NCI-H510A (cell line): Measurements from ENCODE around the gene NUPR2.
"Not testable (repeated sequence)": the region's sequence is repeated elsewhere in the genome, so short reads cannot be mapped to it uniquely, and the experiment has no call there.

ENCODE experiments used
- DNase-seq: peaks from one replicate; lab custom pipeline; 2025; lab: John Stamatoyannopoulos, UW

Gene NUPR2

GRCh38 chr7:56086761-56087160, 29.5 kb downstream of the NUPR2 start:
- no peak for DNase-seq

GRCh38 chr7:56083150-56083785, 32.9 kb downstream of the NUPR2 start:
- peak; percentile 39 for DNase-seq

- no peak for DNase-seq
Observed at GRCh38 chr7:56081626-56082340, 34.4 kb downstream of the NUPR2 start.

GRCh38 chr7:56080726-56081435, 35.3 kb downstream of the NUPR2 start:
- DNase-seq, result not testable (repeated sequence)

GRCh38 chr7:56079450-56080185, 36.6 kb downstream of the NUPR2 start:
- peak; percentile 90 for DNase-seq

- no peak for DNase-seq
Observed at GRCh38 chr7:56078196-56078595, 38.0 kb downstream of the NUPR2 start.

- no peak for DNase-seq
Observed at GRCh38 chr7:56077681-56078080, 38.5 kb downstream of the NUPR2 start.

- peak; percentile 60 for DNase-seq
Observed at GRCh38 chr7:56074371-56074791, 41.8 kb downstream of the NUPR2 start.

GRCh38 chr7:56066376-56066775, 49.8 kb downstream of the NUPR2 start:
- not testable (repeated sequence) for DNase-seq
